Globus pallidus (tissue), 1 donor: ENCODE data around the gene OBP2A.
"Not testable (repeated sequence)": the region's sequence is repeated elsewhere in the genome, so short reads cannot be mapped to it uniquely, and the experiment has no call there.

Experiments used
- DNase-seq: peaks from one replicate; pipeline ENCODE4 v3.0.0-alpha.2; 2015; ENCODE audit warnings: low spot score

Gene OBP2A

DNA sequence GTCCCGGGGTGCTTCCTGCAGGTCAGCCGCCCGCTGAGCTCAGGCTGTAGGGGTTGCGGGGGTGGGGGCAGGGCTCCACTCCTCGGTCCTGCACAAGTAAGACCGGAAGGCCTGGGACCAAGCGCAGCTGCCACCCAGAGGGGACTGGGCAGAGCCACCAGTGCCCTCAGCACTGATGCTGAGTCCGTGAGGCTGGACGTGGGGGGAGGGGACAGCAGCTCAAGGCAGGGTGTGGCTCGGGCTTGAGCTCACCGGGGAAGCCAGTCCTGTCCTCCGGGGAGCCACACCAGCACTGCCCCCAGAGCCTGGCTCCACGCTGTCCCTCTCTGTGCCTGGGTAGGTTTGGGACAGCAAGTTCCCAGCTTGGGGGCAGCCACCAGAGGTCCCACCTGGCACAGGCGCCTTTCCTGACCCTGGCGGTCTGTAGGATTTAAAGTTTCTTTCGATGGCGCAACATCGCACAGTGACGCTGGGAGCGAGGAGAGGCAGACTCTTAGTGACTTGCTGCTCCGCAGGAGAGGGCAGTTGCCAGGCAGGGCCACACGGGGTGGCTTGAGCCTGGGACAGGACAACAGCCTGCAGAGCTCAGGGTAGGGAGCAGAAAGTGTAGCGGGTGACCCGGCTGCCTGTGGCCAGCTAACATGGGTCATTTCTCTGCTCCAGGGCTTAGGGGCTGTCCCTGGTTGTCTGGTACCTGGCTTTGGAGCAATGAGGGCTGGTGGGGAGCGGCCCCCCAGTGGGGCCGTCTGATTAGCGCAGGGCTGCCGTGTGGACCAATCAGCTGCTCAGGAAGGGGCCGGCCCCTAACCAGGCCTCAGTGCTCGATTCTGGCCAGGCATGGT lies 19.0 kb upstream of the OBP2A start:
- DNase-seq = no peak

DNA sequence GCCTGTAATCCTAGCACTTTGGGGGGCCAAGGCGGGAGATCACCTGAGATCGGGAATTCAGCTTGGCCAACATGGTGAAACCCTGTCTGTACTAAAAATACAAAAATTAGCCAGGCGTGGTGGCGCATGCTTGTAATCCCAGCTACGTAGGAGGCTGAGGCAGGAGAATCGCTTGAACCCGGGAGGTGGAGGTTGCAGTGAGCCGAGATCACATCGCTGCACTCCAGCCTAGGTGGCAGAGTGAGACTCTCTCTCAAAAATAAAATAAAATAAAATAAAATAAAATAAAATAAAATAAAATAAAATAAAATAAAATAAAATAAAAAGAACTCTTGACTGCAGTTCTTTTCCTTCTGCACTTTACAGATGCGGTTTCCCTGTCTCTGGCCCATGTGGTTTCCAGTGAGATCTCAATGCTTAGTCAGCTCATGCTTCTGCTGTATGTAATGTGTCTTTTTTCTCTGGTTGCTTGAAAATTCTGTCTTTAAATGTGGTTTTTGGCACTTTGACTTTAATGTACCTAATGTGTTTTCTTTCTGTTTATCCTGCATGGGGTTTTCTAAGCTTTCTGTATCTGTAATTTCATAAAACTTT lies 17.0 kb upstream of the OBP2A start:
- not testable (repeated sequence) for DNase-seq

DNA sequence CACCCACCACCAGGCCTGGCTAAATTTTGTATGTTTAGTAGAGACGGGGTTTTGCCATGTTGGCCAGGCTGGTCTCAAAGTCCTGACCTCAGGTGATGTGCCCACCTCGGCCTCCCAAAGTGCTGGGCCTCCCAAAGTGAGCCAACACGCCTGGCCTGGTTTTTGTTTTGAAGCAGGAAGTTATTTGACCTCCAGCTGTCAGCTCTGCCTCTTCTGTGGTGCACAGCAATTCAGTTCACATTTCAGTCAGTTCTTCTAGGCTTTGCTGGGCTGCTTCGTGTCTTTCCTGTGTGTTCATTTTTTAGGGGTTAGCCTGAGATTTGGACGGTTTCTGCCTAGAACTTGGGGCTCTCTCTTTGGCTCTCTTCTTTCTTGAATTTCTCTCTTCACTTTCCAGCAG lies 15.8 kb upstream of the OBP2A start:
- DNase-seq = no peak

DNA sequence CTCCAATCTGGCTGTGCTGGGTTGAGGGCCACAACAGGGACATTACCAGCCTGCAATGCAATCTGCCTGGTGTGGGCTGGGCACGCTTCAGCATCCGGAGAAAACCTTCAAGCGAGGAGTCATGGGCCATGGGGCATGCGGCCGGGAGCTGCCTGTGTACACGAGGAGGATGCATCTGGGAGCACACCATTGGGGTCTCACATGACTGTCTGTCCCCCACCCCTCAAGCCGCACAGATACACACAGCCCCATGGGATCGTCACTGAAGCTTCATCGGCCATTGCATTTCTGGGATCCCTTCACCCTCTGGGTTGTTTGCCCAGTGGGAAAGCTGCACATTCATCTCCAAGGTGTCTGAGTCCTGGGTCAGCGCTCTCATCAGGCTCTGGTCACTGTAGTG lies 14.8 kb upstream of the OBP2A start:
- no peak for DNase-seq

DNA sequence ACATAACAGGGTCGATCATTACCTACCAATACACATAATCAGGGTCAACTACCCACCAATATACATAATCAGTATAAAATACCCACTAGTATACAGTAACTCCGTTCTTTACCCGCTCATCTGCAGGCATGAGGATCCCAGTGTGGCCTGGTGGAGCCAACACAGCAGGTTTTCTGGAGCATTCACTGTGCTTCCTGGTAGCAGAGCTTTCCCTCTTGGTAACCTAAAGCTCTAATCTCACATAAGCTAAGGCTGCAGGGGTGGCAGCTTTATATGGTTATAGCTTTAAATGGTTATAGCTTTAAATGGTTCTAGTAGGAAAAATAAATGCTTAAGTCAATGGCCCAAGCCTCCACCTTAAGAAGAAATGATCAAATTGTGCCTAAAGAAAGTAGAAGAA lies 12.8 kb upstream of the OBP2A start:
- no peak for DNase-seq

DNA sequence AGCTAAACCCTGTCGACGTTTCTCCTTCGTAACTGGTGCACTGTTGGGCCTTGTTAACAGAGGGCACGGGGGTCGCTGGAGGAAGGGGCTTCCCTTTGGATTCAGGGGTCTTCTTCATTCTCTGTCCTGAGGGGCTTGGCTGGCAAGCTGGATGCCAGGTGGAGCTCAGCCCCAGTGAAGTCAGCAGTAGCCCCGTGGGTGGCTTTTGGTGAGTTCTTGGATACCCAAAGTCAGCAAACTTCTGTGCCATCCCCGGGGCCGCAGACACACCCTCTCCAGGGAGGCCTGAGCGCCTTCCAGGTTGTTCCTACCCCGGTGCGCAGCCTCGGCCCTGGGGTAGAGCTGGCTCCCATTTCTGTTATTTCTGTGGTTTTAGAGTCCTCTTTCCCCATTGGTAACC lies 12.3 kb upstream of the OBP2A start:
- DNase-seq = no peak

DNA sequence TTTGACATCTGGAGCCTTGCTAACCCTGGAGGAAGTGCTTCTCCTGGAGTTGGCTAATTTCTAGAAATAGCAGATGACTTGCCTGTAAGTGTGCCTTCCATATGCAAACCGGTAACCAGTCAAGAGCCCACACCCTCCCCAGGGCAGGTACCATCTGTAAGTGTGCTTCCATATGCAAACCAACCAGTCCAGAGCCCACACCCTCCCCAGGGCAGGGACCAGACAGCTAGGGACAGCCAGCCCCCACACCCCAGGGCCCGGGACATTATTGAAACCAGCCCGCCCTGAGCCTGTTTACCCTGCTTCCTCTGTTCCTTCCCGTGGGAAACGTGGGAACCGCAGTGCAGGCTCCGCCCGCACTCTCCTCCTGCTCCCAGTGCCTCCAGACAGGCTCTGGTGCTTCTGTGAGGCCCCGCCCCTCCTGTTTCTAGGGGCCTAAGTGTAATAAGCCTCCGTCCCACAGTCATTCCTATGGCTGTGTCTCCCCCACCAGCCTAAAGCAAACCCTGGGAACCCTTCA lies 11.7 kb upstream of the OBP2A start:
- DNase-seq = not testable (repeated sequence)

DNA sequence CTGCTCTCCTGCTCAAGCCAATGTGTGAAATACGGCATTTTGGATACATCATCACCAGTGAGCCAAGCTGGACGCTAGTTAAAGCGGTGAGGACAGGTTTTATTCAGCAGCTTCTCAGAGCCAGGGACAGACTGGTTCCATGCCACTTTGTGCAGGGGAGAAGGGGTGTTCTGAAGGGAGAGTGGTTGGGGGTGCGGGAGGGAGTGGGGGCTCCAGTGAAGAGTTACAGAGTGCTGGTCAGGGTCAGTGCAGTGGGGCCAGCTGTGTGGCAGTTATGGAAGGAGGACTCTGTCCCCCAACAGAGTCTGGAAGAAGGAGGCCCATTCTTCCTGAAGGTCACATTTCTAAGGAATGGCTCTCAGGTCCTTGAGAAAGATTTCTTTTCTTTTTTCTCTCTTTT lies 11.1 kb upstream of the OBP2A start:
- DNase-seq = not testable (repeated sequence)

DNA sequence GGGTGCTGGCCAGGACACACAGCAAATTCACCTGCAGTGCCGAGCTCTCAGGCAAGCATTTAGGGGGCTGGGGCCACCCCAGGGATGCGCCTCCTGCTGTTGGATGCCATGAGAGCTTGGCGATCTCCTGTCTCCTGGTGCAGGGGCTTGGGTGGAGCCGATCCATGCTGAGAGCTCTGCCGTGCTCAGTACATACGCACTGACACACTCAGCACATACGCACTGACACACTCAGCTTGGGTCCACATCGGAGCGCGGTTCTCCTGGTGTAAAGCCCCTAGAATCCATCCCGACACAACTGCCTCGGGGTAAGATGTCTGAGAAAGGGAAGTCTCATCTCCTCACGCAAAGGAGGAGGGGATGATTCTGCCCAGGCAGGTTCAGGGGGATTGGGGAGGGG lies 10.3 kb upstream of the OBP2A start:
- not testable (repeated sequence) for DNase-seq

DNA sequence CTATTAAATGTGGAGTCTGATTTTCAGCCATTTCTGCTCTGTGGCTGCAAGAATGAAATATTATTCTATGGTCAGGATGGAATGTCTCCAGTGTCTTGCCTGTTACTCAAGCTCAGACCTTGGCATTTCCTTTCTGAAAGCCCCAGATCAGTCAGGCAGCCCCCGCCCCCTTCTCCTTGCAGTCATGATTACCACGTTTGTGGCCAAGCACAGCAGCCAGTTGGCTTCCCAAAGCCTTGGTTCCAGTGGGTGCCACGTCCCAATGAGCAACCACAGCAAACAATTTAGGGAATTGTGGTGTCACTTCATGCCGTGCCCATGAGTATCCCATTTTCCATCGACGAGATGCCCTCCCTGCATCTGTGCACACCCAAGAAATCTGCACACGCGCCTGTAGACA lies 9.7 kb upstream of the OBP2A start:
- no peak for DNase-seq

DNA sequence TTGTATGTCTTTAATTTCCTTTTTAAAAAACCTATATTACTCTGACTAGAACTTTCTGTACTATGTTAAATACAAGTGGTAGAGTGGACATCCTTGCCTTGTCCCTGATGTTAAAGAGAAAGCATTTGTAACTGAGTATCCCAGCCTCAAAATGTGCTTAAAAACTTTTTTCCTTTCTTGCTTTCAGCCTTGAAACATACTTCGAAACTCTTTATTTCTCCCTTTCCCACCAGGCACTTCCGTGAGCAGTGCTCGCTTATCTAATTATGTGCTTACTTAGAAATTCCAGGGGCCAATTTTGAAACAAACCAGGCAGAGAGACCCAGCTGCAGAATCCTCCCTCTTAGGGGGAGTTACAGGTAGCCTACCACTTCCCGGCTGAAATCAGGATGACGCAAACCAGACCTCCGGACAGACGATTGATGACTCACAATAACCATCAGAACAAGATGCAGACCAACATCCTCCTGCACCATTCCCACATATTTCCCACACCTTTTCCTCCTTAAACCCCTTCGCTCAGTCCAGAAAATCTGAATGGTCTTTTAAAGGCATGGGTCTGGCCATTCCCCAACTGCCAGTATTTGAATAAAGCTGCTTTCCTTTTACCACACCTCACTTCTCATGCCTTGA lies 2.5 kb upstream of the OBP2A start:
- DNase-seq = not testable (repeated sequence)

DNA sequence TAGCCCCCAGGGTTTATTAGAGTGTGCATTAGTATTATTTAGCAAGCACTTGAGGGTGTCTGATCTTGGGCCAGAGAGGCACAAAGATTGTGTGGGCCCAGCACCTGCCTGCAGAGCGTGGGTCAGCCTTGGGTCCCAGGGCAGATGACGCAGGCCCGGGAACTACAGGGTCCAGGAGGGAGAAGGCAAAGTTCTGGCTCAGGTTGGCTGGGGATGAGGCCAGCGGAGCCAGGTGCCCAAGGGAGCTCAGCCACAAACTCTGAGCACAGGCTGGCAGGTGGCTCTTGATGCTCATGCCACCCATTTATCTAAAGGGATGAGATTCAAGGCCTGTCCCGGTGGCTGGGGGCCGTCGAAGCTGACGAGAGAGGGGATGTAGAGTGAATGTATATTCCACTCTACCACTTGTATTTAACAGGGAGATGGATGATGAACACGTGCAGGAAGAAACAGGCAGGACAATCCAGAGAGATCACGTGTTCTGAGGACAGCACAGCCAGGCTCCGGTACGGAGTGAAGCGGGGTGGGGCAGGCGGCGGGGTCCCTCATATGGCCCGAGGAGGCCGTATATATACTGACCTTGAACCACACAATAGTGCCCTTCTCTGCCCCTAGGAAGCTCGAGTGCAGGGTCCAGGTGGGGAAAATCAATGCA lies 818 bp upstream of the OBP2A start:
- DNase-seq = no peak

DNA sequence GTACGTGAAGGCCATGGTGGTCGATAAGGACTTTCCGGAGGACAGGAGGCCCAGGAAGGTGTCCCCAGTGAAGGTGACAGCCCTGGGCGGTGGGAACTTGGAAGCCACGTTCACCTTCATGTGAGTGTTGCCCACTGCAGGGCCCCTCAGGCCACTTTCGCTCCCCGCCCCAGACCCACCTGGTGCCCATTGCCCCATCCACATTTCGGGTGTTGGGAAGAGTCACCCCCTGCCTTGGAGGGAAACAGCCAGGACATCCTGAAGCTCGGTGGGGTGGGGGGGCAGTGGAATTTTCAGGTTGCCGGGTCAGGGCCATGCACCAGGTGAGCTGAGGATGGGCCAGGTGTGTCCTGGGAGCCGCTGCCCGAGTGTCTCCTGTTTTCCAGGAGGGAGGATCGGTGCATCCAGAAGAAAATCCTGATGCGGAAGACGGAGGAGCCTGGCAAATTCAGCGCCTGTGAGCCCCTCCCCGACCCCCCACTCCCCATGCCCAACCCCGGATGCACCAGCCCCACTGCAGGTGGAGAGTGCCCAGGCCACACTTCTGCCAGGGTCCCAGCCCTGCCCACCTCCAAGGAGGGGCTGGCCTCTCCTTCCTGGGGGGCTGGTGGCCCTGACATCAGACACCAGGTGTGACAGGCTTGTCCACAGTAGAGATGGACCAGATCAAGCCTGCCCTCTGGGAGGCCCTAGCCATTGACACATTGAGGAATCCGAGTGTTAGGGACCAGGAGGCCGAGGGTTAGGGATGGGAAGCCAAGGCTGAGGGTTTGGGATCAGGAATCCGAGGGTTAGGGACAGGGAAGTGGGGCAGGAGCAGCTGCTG lies 1.1 kb downstream of the OBP2A start:
- DNase-seq = not testable (repeated sequence)

DNA sequence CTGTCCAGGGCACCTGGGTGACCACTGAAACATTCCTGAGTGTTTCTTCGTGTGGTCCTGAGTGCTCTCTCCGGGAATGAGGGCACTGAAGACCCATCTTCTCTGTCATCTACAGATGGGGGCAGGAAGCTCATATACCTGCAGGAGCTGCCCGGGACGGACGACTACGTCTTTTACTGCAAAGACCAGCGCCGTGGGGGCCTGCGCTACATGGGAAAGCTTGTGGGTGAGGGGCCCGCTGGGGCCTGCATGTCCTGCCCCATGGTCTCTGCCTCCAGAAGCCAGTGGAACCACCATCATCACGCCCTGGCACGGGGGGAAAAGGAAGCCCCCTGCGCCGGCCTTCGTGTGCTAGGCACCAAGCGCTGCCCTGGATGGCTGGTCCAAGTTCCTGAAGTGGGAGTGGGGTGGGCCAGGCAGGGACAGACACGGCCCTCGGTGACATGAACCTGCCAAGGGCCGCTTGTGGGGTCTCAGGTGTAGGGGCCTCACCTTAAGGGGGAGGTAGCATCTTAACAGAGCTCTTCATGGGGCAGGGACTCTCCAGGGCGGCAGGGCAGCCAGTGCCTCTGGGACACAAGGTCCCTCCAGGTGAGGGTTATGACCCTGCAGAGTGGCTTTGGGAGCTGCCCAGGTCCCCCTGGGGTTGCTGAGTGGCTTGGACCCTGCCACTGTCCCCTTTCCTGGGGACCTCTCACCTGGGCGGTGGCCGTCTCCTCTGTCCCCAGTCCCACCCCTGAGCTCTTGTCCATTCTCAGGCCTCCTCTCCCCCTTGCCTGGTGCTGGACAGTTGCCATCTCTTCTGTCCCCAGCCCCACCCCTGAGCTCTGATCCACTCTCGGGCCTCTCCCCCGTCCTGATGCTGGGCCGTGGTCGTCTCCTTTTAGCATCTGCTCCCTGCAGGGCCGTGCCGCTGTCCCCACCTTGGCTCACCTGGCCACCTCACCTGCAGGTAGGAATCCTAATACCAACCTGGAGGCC lies 2.1 kb downstream of the OBP2A start:
- no peak for DNase-seq

DNA sequence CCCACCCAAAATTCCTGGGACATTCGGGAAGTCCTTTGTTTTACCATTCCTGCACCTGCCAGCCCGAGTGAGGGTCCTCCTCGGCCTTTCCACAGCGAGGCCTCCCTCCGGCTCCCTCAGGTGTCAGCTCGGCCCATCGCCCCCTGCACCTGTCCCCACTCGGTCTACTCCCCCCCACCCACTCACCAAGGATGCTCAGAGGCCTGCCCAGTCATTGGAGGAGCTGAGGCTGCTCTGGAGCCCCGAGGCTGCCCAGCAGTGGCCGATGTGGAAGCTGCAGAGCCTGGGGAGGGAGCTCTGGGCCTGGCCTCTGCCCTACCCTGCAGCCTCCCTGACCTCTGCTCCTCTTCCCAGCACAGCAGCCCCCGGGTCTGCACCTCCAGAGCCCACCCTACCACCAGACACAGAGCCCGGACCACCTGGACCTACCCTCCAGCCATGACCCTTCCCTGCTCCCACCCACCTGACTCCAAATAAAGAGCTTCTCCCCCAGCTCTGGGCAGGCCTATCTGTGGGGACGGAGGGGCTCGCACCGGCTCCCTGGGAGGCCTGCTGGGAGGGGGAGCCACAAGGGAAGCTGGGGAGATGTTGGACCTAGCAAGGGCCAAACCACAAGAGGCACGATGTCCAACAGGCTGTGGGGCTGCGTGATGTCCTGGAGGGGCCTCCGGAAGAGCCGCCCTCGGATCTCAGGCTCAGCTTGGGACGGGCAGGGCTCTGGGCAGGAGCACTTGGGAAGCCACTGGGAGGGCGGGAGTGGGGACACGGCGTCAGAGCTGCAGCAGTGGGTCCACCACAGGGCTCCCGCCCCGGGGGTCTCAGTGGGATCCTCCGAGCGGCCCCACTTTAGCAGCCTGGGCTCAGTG lies 3.8 kb downstream of the OBP2A start:
- not testable (repeated sequence) for DNase-seq

DNA sequence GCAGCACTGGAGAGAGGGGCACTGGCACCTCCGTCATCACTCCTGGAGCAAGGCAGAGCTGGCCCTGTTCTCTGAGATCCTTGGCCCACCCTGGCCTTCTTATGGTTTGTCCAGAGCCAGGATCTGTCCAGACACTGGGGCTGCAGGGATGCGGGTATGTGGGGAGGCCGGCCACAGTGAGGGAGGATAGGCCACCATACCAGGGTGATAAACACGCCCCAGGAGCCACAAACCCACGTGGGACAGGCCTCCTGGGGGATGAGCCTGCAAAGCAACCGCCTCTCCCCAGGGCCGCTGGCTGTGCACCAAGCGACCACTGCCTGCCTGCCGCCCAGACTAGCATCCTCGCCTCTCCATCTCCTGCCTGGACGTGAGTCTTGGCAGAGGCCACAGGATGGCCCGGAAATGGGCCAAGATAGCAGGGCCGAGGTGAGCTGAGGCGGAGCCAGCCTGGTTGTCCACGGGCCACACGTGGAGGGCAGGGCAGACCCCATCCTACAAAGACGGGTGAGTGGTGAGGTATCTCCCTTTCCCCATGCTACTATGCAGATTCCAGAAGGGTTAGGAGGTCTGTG lies 4.5 kb downstream of the OBP2A start:
- no peak for DNase-seq

DNA sequence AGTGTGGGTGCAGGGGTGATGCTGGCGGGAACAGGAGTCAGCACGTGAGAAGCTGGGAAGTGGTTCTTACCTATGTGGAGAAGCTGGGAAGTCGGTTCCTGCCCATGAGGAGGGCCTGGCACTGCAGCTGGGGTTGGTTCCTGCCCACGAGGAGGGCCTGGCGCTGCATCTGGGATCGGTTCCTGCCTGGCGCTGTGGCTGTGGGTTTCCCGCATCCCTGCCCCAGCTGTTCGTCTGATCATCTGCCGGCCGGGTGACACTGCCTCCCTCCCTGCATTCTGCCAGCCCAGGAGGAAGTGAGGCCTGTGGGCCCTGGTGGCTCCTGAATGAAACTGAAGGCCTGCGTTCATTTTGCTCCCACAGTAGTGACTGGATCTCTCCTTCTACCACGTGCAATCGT lies 5.1 kb downstream of the OBP2A start:
- no peak for DNase-seq

DNA sequence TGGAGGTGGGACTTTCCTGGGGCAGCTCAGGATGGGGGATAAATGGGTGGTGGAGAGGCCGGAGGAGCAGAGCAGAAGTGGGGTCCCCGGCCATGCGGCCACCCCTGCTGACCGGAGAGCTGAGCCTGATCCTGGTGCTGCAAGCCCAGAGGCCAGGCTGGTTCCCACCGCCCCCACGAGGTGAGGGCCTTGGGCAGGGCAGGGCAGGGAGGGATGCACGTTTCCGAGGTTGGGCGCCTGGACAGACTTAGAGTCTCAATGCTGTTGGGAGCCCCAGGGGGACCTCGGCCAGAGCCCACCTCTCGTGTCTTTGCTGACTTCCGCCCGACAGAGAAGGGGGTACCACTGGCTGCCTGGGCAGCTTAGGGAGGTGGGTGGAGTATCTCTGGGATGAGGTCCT lies 5.5 kb downstream of the OBP2A start:
- DNase-seq = no peak
